ENCODE measurements around the gene CALCB. TPM values are rescaled to one million over a fixed set of nuclear protein-coding genes. Genes with fewer than 3 reads are reported as not detected.

Gene CALCB
- polyA plus RNA-seq, 3 donors = not detected

DNA sequence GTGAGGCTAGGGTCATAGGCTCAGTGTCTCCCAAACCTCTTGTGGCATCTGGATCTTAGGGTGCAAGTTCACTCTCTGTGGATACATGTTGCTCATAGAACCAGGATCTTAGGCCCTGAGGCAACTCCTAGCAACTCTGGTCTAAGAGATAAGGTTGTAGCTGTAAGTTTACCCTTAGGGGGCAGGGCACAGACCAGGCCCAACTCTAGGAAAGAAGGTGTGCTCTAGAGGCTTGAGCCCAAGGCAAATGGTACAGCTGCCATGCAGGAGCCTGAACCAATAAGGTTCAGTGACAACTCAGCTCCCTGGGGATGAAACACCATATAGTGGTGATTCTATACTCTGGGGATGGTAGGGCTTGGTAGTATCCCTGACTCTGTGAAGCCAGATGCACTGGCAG, 17.8 kb downstream of the CALCB start:
- H3K9ac ChIP-seq (ENCODE audit: insufficient read depth, low read length, poor library complexity, severe bottlenecking) = no peak overlapping the region
- H3K4me2 ChIP-seq (replicated peaks; ENCODE audit: extremely low read depth, low read length, poor library complexity, severe bottlenecking) = no peak overlapping the region
- Mint-ChIP-seq H3K9me3 (peaks cover 0 to 3% (median 2%) of the 10 kb centered on the region in 7 donors), H3K27me3 (ENCODE audit: low read depth in 3 of 3) (peaks cover 3 to 4% (median 4%) of the 10 kb centered on the region in 3 donors), H3K4me1 (peaks cover 4% of the 10 kb centered on the region), H3K27ac (no peak overlapping the region), H3K4me3 (no peak overlapping the region), H3K36me3 (no peaks in the 10 kb centered on the region)
- no peak for TF ChIP-seq CTCF (IDR thresholded peaks at IDR 0.05)
- H3K79me2 ChIP-seq (ENCODE audit: insufficient read depth, low read length) = no peaks in the 10 kb centered on the region
- no peaks in the 10 kb centered on the region for H4K20me1 ChIP-seq (ENCODE audit: insufficient read depth, low read length)
- no peaks in the 10 kb centered on the region for H3K9me3 ChIP-seq (replicated peaks in 1 of 2; ENCODE audit: control insufficient read depth in 1 of 2, insufficient read depth in 1 of 2, low read length in 2 of 2)
- intact Hi-C loops (cut with micrococcal nuclease) = no loop called here
- H3K27me3 ChIP-seq (ENCODE audit: control insufficient read depth in 2 of 2, insufficient read depth in 2 of 2, low read length in 2 of 2) = no peaks in the 10 kb centered on the region
- DNase-seq = no peak
- no peak overlapping the region for H3K27ac ChIP-seq (ENCODE audit: low read depth in 1 of 2, low read length in 2 of 2)
- H3K36me3 ChIP-seq (replicated peaks in 1 of 2; ENCODE audit: control insufficient read depth in 1 of 2, insufficient read depth in 2 of 2, low read length in 2 of 2) = no peaks in the 10 kb centered on the region
- H3K4me3 ChIP-seq (replicated peaks in 1 of 3; ENCODE audit: low read depth in 2 of 3, low read length in 3 of 3) = no peak overlapping the region
- no peaks in the 10 kb centered on the region for H3K4me1 ChIP-seq (ENCODE audit: control insufficient read depth in 1 of 2, insufficient read depth in 2 of 2, low read length in 2 of 2)
- H2AFZ ChIP-seq (ENCODE audit: insufficient read depth, low read depth, low read length, poor library complexity, severe bottlenecking) = no peak overlapping the region

DNA sequence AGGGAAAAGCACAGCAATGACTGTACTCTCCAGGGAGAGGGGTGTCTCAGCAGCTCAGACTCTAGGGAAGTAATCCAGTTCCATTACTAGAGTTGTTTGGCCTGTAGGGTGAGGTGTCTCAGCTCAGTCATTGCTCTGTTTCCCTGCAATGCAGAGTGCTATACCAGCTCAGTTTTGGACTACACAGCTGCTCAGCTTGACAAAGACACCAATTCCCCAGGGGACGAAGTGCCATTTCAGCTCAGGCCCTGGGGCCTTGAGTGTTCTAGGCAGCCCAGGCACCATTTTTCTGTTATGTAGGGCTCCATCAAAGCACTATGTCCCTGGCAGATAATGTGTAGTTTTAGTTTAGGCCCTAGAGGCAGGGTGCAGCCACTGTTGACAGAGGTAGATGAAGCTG, 18.2 kb downstream of the CALCB start:
- H3K9me3 Mint-ChIP-seq = peaks cover 0 to 3% (median 2%) of the 10 kb centered on the region in 7 donors
- H3K36me3 Mint-ChIP-seq = no peaks in the 10 kb centered on the region
- 100% methylated on average over 1 of the region's 1 CpG for WGBS (ENCODE audit: insufficient coverage)
- H3K27ac ChIP-seq (ENCODE audit: low read depth in 1 of 2, low read length in 2 of 2) = no peak overlapping the region
- H3K27me3 ChIP-seq (ENCODE audit: control insufficient read depth in 2 of 2, insufficient read depth in 2 of 2, low read length in 2 of 2) = no peaks in the 10 kb centered on the region
- no peak overlapping the region for H2AFZ ChIP-seq (ENCODE audit: insufficient read depth, low read depth, low read length, poor library complexity, severe bottlenecking)
- H3K4me1 Mint-ChIP-seq = peaks cover 4% of the 10 kb centered on the region
- H4K20me1 ChIP-seq (ENCODE audit: insufficient read depth, low read length) = no peaks in the 10 kb centered on the region
- DNase-seq = no peak
- no peaks in the 10 kb centered on the region for H3K9me3 ChIP-seq (replicated peaks in 1 of 2; ENCODE audit: control insufficient read depth in 1 of 2, insufficient read depth in 1 of 2, low read length in 2 of 2)
- no peak overlapping the region for H3K9ac ChIP-seq (ENCODE audit: insufficient read depth, low read length, poor library complexity, severe bottlenecking)
- no peak overlapping the region for H3K4me2 ChIP-seq (replicated peaks; ENCODE audit: extremely low read depth, low read length, poor library complexity, severe bottlenecking)
- H3K4me1 ChIP-seq (ENCODE audit: control insufficient read depth in 1 of 2, insufficient read depth in 2 of 2, low read length in 2 of 2) = no peaks in the 10 kb centered on the region
- peaks cover 2 to 4% (median 4%) of the 10 kb centered on the region in 3 donors for H3K27me3 Mint-ChIP-seq (ENCODE audit: low read depth in 3 of 3)
- intact Hi-C loops (cut with micrococcal nuclease) = no loop called here
- no peak overlapping the region for H3K4me3 Mint-ChIP-seq
- no peak for TF ChIP-seq CTCF (IDR thresholded peaks at IDR 0.05)
- no peak overlapping the region for H3K4me3 ChIP-seq (replicated peaks in 1 of 3; ENCODE audit: low read depth in 2 of 3, low read length in 3 of 3)
- H3K36me3 ChIP-seq (replicated peaks in 1 of 2; ENCODE audit: control insufficient read depth in 1 of 2, insufficient read depth in 2 of 2, low read length in 2 of 2) = no peaks in the 10 kb centered on the region
- H3K79me2 ChIP-seq (ENCODE audit: insufficient read depth, low read length) = no peaks in the 10 kb centered on the region
- H3K27ac Mint-ChIP-seq = no peak overlapping the region

All from CD14-positive monocyte (primary cell).